Measurements from ENCODE around the gene RBM42.

RBM42 gene

DNA sequence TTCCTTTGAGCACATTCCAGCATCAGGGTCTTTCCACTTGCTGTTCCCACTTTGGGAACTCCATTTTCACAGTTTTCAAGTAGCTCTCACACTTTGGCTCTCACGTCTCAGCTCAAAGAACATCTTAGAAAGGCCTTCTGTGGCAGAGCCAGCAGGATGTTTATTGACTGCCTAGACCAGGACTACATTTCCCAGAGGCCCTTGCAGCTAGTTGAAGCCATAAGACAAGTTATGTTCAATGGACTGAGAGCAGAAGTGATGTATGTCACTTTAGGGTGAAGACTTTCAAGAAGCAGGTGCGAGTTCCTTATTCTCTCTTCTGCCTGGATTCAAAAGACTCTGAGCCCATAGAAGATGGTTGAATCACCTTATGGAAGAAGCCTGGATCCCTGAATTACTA, 20.6 kb upstream of the RBM42 start:
- 100% methylated on average over 2 of the region's 2 CpGs for WGBS (ENCODE audit: insufficient coverage)
- Histone ChIP-seq H3K4me3 (ENCODE audit: control insufficient read depth in 1 of 7, extremely low read depth in 1 of 7, insufficient read depth in 4 of 7, low read depth in 2 of 7, low read length in 6 of 7) (no peak overlapping the region), H3K4me1 (ENCODE audit: control extremely low read depth in 1 of 4, control insufficient read depth in 4 of 4, insufficient read depth in 4 of 4, low read length in 3 of 4) (peaks cover 2 to 21% (median 15%) of the 10 kb centered on the region in 4 experiments), H3K27ac (ENCODE audit: insufficient read depth in 1 of 2, low read depth in 1 of 2, low read length in 2 of 2, poor library complexity in 1 of 2, severe bottlenecking in 2 of 2) (no peak overlapping the region), H3K36me3 (ENCODE audit: control insufficient read depth in 4 of 4, insufficient read depth in 4 of 4, low read length in 3 of 4) (no peaks in the 10 kb centered on the region), H3K9me3 (ENCODE audit: control extremely low read depth in 1 of 5, control insufficient read depth in 4 of 5, insufficient read depth in 2 of 5, low read depth in 1 of 5, low read length in 4 of 5) (peaks cover 0 to 8% (median 4%) of the 10 kb centered on the region in 5 experiments), H3K27me3 (replicated peaks in 2 of 5; ENCODE audit: control insufficient read depth in 4 of 5, insufficient read depth in 5 of 5, low read length in 4 of 5) (no peaks in the 10 kb centered on the region)
- DNase-seq, result peak in 2 of 3 donors; percentile 14 to 30
- ChIA-PET CTCF (interaction anchor here (0.7 to 0.9 kb wide), 2 partner anchors 9 to 51 kb away, joined by 3 read pairs; no protein-coding TSS in a partner anchor), POLR2A (no interaction called here)

DNA sequence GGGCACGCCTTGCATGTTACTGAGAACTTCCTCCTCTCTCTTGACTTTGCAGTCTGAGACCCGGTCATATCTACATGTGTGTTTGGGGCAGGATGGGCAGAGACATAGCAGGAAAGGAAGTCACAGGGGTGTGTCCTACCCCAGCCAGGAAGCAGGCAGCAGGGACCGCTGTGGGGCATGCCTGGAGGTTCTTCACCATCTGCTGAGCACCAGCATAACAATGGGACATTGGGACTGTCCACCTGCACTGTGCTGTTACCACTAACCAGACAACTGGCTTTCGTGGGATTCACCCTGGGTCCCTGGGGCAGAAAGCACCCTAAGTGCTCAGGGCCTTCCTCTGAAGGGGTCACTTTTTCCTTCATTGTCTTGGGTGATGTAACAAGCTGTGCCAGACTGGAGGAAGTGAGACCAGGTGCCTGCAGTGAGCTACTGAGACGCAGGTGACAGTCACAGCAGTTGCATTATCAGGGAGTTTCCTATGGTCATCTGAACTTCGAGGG, 18.9 kb upstream of the RBM42 start:
- 53% methylated on average over 6 of the region's 6 CpGs for WGBS (ENCODE audit: insufficient coverage)
- Histone ChIP-seq H3K4me1 (ENCODE audit: control extremely low read depth in 1 of 4, control insufficient read depth in 4 of 4, insufficient read depth in 4 of 4, low read length in 3 of 4) (peaks cover 2 to 25% (median 17%) of the 10 kb centered on the region in 4 experiments), H3K27ac (ENCODE audit: insufficient read depth in 1 of 2, low read depth in 1 of 2, low read length in 2 of 2, poor library complexity in 1 of 2, severe bottlenecking in 2 of 2) (no peak overlapping the region), H3K4me3 (ENCODE audit: control insufficient read depth in 1 of 7, extremely low read depth in 1 of 7, insufficient read depth in 4 of 7, low read depth in 2 of 7, low read length in 6 of 7) (no peak overlapping the region), H3K36me3 (ENCODE audit: control insufficient read depth in 4 of 4, insufficient read depth in 4 of 4, low read length in 3 of 4) (peaks cover 0 to 4% (median 3%) of the 10 kb centered on the region in 4 experiments), H3K9me3 (ENCODE audit: control extremely low read depth in 1 of 5, control insufficient read depth in 4 of 5, insufficient read depth in 2 of 5, low read depth in 1 of 5, low read length in 4 of 5) (peaks cover 0 to 8% (median 4%) of the 10 kb centered on the region in 5 experiments), H3K27me3 (replicated peaks in 2 of 5; ENCODE audit: control insufficient read depth in 4 of 5, insufficient read depth in 5 of 5, low read length in 4 of 5) (no peaks in the 10 kb centered on the region)
- POLR2A ChIA-PET, result no interaction called here
- peak; percentile 11 to 62 (median 53) for DNase-seq
- CTCF ChIA-PET, result interaction anchor here (1.1 kb wide), 1 partner anchor 19 kb away, joined by 3 read pairs; no protein-coding TSS in a partner anchor

DNA sequence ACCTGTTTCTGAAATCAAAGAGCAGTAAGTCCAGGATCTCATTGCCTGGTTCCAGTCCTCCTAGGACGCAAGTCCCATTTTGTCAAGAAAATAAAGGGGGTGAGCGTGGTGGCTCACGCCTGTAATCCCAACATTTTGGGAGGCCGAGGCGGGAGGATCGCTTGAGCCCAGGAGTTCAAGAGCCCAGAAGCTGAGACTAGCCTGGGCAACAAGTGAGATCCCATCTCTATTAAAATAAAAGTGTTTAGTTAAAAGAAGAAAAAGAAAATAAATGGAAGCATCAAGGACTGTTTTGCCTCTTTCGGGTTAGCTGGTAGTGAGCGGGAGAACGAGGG, 16.6 kb upstream of the RBM42 start:
- no peaks in the 10 kb centered on the region for H3K27me3 ChIP-seq (replicated peaks in 2 of 5; ENCODE audit: control insufficient read depth in 4 of 5, insufficient read depth in 5 of 5, low read length in 4 of 5)
- peak overlapping the region in 5 of 7 experiments; percentile 86 to 97 (median 91) for H3K4me3 ChIP-seq (ENCODE audit: control insufficient read depth in 1 of 7, extremely low read depth in 1 of 7, insufficient read depth in 4 of 7, low read depth in 2 of 7, low read length in 6 of 7)
- CTCF ChIA-PET, result interaction anchor here (1.3 kb wide), 1 partner anchor 46 kb away, joined by 3 read pairs; no protein-coding TSS in a partner anchor
- no peak overlapping the region for H3K27ac ChIP-seq (ENCODE audit: insufficient read depth in 1 of 2, low read depth in 1 of 2, low read length in 2 of 2, poor library complexity in 1 of 2, severe bottlenecking in 2 of 2)
- 25% methylated on average over 4 of the region's 9 CpGs for WGBS (ENCODE audit: insufficient coverage)
- H3K36me3 ChIP-seq (ENCODE audit: control insufficient read depth in 4 of 4, insufficient read depth in 4 of 4, low read length in 3 of 4), result peaks cover 0 to 19% (median 17%) of the 10 kb centered on the region in 4 experiments
- H3K9me3 ChIP-seq (ENCODE audit: control extremely low read depth in 1 of 5, control insufficient read depth in 4 of 5, insufficient read depth in 2 of 5, low read depth in 1 of 5, low read length in 4 of 5), result peaks cover 0 to 8% (median 3%) of the 10 kb centered on the region in 5 experiments
- POLR2A ChIA-PET, result interaction anchor here (0.6 kb wide), 1 partner anchor 325 kb away, joined by 3 read pairs; no protein-coding TSS in a partner anchor
- peaks cover 2 to 25% (median 17%) of the 10 kb centered on the region in 4 experiments for H3K4me1 ChIP-seq (ENCODE audit: control extremely low read depth in 1 of 4, control insufficient read depth in 4 of 4, insufficient read depth in 4 of 4, low read length in 3 of 4)
- no peak for DNase-seq

DNA sequence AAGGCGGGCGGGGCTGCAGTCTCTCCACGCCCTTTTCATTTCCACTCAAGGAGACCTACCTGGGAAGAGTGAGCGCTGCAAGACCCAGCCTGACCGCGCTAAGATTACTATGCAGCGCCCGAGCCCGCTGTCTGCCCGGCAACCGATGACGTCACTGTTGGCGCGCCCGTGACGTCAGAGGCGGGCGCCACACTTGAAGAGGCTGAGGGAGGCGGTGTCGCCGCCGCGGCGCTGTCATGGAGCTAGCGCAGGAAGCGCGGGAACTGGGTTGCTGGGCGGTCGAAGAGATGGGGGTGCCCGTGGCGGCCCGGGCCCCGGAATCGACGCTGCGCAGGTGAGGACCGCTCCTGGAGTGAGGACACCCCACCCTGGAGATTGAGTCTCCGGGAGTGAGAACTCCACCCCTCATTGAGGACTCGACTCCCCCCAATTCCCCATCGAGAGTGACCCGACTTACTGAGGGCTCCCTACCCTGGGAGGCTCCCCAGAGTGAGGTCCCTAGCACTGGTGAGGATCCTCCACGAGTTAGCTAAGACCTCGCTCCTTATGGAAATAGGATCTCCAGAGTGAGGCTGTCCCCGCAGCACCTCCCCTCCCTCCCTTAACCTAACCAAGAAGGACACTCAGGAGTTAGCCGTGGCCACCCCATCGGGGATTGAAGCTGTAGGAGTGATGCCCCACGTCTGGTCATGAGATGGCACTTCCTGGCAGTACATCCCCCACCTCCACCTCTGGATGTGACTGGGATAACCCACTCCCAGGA, 16.1 kb upstream of the RBM42 start, which contains the start of gene HAUS5:
Gene HAUS5 (plus strand): TSS at position 177 of the 763 bp plus-strand sequence. CDS start 60 bp downstream, at position 237.
- Histone ChIP-seq H3K4me1 (ENCODE audit: control extremely low read depth in 1 of 4, control insufficient read depth in 4 of 4, insufficient read depth in 4 of 4, low read length in 3 of 4) (peaks cover 2 to 25% (median 17%) of the 10 kb centered on the region in 4 experiments), H3K9me3 (ENCODE audit: control extremely low read depth in 1 of 5, control insufficient read depth in 4 of 5, insufficient read depth in 2 of 5, low read depth in 1 of 5, low read length in 4 of 5) (peaks cover 0 to 5% (median 0%) of the 10 kb centered on the region in 5 experiments), H3K27ac (ENCODE audit: insufficient read depth in 1 of 2, low read depth in 1 of 2, low read length in 2 of 2, poor library complexity in 1 of 2, severe bottlenecking in 2 of 2) (peak within 1 kb of the TSS; percentile 43 to 83), H3K4me3 (ENCODE audit: control insufficient read depth in 1 of 7, extremely low read depth in 1 of 7, insufficient read depth in 4 of 7, low read depth in 2 of 7, low read length in 6 of 7) (peak within 1 kb of the TSS; percentile 58 to 97 (median 86)), H3K27me3 (replicated peaks in 2 of 5; ENCODE audit: control insufficient read depth in 4 of 5, insufficient read depth in 5 of 5, low read length in 4 of 5) (no peaks in the 10 kb centered on the region), H3K36me3 (ENCODE audit: control insufficient read depth in 4 of 4, insufficient read depth in 4 of 4, low read length in 3 of 4) (peaks cover 0 to 23% (median 22%) of the 10 kb centered on the region in 4 experiments)
- under 1% methylated on average over 41 of the region's 47 CpGs for WGBS (ENCODE audit: insufficient coverage)
- peak; percentile 93 to 96 (median 94) for DNase-seq
- POLR2A ChIA-PET, result interaction anchor here (0.6 kb wide), 2 partner anchors 49 to 324 kb away, joined by 3 to 4 read pairs; no protein-coding TSS in a partner anchor
- CTCF ChIA-PET, result interaction anchor here (1.3 kb wide), 2 partner anchors 45 to 65 kb away, joined by 3 to 5 read pairs; no protein-coding TSS in a partner anchor

DNA sequence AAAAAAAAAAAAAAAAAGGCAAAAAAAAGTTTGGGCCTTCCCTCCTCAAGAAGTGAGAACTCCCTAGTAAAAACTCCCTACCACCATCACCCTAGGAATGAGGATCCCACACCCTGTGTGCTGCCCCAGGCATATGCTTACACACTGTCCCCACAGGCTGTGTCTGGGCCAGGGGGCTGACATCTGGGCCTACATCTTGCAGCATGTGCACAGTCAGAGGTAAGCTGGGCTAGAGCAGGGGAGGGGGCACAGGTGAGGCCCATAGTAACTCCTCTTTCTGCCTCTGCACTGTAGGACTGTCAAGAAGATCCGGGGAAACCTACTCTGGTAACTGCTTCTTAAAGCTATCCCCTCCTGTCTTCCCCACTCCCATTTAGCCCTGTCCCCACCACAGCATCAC, 15.3 kb upstream of the RBM42 start:
- Histone ChIP-seq H3K9me3 (ENCODE audit: control extremely low read depth in 1 of 5, control insufficient read depth in 4 of 5, insufficient read depth in 2 of 5, low read depth in 1 of 5, low read length in 4 of 5) (peaks cover 0 to 2% (median 0%) of the 10 kb centered on the region in 5 experiments), H3K4me1 (ENCODE audit: control extremely low read depth in 1 of 4, control insufficient read depth in 4 of 4, insufficient read depth in 4 of 4, low read length in 3 of 4) (peaks cover 2 to 25% (median 17%) of the 10 kb centered on the region in 4 experiments), H3K27ac (ENCODE audit: insufficient read depth in 1 of 2, low read depth in 1 of 2, low read length in 2 of 2, poor library complexity in 1 of 2, severe bottlenecking in 2 of 2) (peak overlapping the region in 1 of 2 experiments; percentile 83), H3K27me3 (replicated peaks in 2 of 5; ENCODE audit: control insufficient read depth in 4 of 5, insufficient read depth in 5 of 5, low read length in 4 of 5) (no peaks in the 10 kb centered on the region), H3K36me3 (ENCODE audit: control insufficient read depth in 4 of 4, insufficient read depth in 4 of 4, low read length in 3 of 4) (peaks cover 0 to 30% (median 27%) of the 10 kb centered on the region in 4 experiments), H3K4me3 (ENCODE audit: control insufficient read depth in 1 of 7, extremely low read depth in 1 of 7, insufficient read depth in 4 of 7, low read depth in 2 of 7, low read length in 6 of 7) (peak overlapping the region in 4 of 7 experiments; percentile 86 to 97 (median 93))
- DNase-seq, result no peak
- POLR2A ChIA-PET, result no interaction called here
- CTCF ChIA-PET, result interaction anchor here (1.3 kb wide), 1 partner anchor 65 kb away, joined by 5 read pairs; no protein-coding TSS in a partner anchor
- WGBS (ENCODE audit: insufficient coverage), result no CpG with 5 or more reads among the region's 1 CpG

DNA sequence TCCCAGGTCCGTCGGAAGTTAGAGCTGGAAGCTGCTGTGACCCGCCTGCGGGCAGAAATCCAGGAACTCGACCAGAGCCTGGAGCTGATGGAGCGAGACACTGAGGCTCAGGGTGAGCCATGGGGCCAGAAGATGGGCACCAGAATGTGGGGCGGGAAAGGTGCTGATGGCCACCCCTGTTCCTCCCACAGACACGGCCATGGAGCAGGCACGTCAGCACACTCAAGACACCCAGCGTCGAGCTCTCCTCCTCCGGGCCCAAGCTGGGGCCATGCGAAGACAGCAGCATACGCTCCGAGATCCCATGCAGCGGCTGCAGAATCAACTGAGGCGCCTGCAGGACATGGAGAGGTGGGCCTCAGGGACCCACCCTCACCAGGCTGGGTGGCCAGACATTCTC, 13.8 kb upstream of the RBM42 start:
- Histone ChIP-seq H3K27ac (ENCODE audit: insufficient read depth in 1 of 2, low read depth in 1 of 2, low read length in 2 of 2, poor library complexity in 1 of 2, severe bottlenecking in 2 of 2) (no peak overlapping the region), H3K9me3 (ENCODE audit: control extremely low read depth in 1 of 5, control insufficient read depth in 4 of 5, insufficient read depth in 2 of 5, low read depth in 1 of 5, low read length in 4 of 5) (no peaks in the 10 kb centered on the region), H3K27me3 (replicated peaks in 2 of 5; ENCODE audit: control insufficient read depth in 4 of 5, insufficient read depth in 5 of 5, low read length in 4 of 5) (no peaks in the 10 kb centered on the region), H3K36me3 (ENCODE audit: control insufficient read depth in 4 of 4, insufficient read depth in 4 of 4, low read length in 3 of 4) (peaks cover 0 to 36% (median 29%) of the 10 kb centered on the region in 4 experiments), H3K4me3 (ENCODE audit: control insufficient read depth in 1 of 7, extremely low read depth in 1 of 7, insufficient read depth in 4 of 7, low read depth in 2 of 7, low read length in 6 of 7) (no peak overlapping the region), H3K4me1 (ENCODE audit: control extremely low read depth in 1 of 4, control insufficient read depth in 4 of 4, insufficient read depth in 4 of 4, low read length in 3 of 4) (peaks cover 2 to 18% (median 10%) of the 10 kb centered on the region in 4 experiments)
- ChIA-PET POLR2A (no interaction called here), CTCF (interaction anchor here (1.2 to 1.3 kb wide), 2 partner anchors 9 to 105 kb away, joined by 3 to 4 read pairs; no protein-coding TSS in a partner anchor)
- no peak for DNase-seq
- 96% methylated on average over 17 of the region's 17 CpGs for WGBS (ENCODE audit: insufficient coverage)

Measured in common myeloid progenitor, CD34-positive (primary cell).